ENCODE measurements around the gene NDUFA7. TPM values are rescaled to one million over a fixed set of nuclear protein-coding genes. Genes with fewer than 3 reads are reported as not detected.

Gene NDUFA7
- total and polyA plus RNA-seq, 2 of the 13 experiments (the other 11 are each of a cell fraction or from before 2014, with no cell fraction given): 64.5 to 71.5 TPM

- no peak for TF ChIP-seq ZNF362 (CRISPR knock-in tag; IDR thresholded peaks at IDR 0.05; ENCODE audit: borderline replicate concordance)
- TF ChIP-seq SIX1 (CRISPR knock-in tag; IDR thresholded peaks at IDR 0.05; ENCODE audit: borderline replicate concordance): no peak
- peak; percentile 57 for TF ChIP-seq RBM22 (optimal IDR thresholded peaks at IDR 0.05; ENCODE audit: low read length)
- TF ChIP-seq POLR2G (IDR thresholded peaks at IDR 0.05; ENCODE audit: low read depth, low read length): peak; percentile 42; the same call in 1 of the 2 replicates
- TF ChIP-seq ZNF567 (CRISPR knock-in tag; IDR thresholded peaks at IDR 0.05; ENCODE audit: borderline replicate concordance): no peak
- TF ChIP-seq SSRP1 (CRISPR knock-in tag; IDR thresholded peaks at IDR 0.05): no peak
- no peak for TF ChIP-seq ZNF530 (CRISPR knock-in tag; IDR thresholded peaks at IDR 0.05; ENCODE audit: low read depth)
- no peak for TF ChIP-seq ZSCAN22 (CRISPR knock-in tag; IDR thresholded peaks at IDR 0.05)
- TF ChIP-seq TERF1 (CRISPR knock-in tag; IDR thresholded peaks at IDR 0.05): no peak
- TF ChIP-seq ETV6 (CRISPR knock-in tag; conservative IDR thresholded peaks at IDR 0.05): no peak
- TF ChIP-seq ZNF12 (CRISPR knock-in tag; IDR thresholded peaks at IDR 0.05): no peak
- TF ChIP-seq ZNF256 (CRISPR knock-in tag; conservative IDR thresholded peaks at IDR 0.05): no peak
- TF ChIP-seq ZNF18 (CRISPR knock-in tag; IDR thresholded peaks at IDR 0.05; ENCODE audit: insufficient replicate concordance): no peak
- no peak for TF ChIP-seq ZNF720 (CRISPR knock-in tag; IDR thresholded peaks at IDR 0.05)
Measured at GRCh38 chr19:8265872-8266271, 55.3 kb downstream of the NDUFA7 start (continued).

Data from HepG2 (cell line).